ENCODE results near the gene FAAH2. TPM values are rescaled to one million over a fixed set of nuclear protein-coding genes. Genes with fewer than 3 reads are reported as not detected.

Gene FAAH2
- total RNA-seq, 2 experiments from 2014 or later: 4.9 to 8.1 TPM

GRCh38 chrX:57519578-57520118 lies 233.1 kb downstream of the FAAH2 start:
- intact Hi-C loops (cut with DNase I, micrococcal nuclease): loop anchor here in 1 of 2 experiments (10.0 kb wide), 1 partner anchor 235 kb away; the partner anchor contains the start of gene FAAH2
- no peak overlapping the region for H3K27ac Mint-ChIP-seq
- peaks cover 7% of the 10 kb centered on the region for H3K27me3 Mint-ChIP-seq
- ATAC-seq: no peak
- ChIA-PET POLR2A (no interaction called here), CTCF (no interaction called here)
- H3K36me3 Mint-ChIP-seq (ENCODE audit: low read depth): no peaks in the 10 kb centered on the region
- DNase-seq: no peak
- peaks cover 2% of the 10 kb centered on the region for H3K9me3 Mint-ChIP-seq (ENCODE audit: low read depth)
- H3K4me3 Mint-ChIP-seq: no peak overlapping the region
- H3K4me1 Mint-ChIP-seq: no peaks in the 10 kb centered on the region

GRCh38 chrX:57528670-57529255 lies 242.3 kb downstream of the FAAH2 start:
- ChIA-PET CTCF (interaction anchor here (0.6 to 1.5 kb wide), 3 partner anchors 10 to 339 kb away, joined by 3 to 4 read pairs (median 3); no protein-coding TSS in a partner anchor), POLR2A (interaction anchor here (0.6 kb wide), 1 partner anchor 54 kb away, joined by 3 read pairs; no protein-coding TSS in a partner anchor)
- intact Hi-C loops (cut with DNase I, micrococcal nuclease): loop anchor here in 1 of 2 experiments (10.0 kb wide), 1 partner anchor 244 kb away; the partner anchor contains the start of gene FAAH2
- DNase-seq: peak; percentile 25
- no peak overlapping the region for H3K27ac Mint-ChIP-seq
- no peaks in the 10 kb centered on the region for H3K27me3 Mint-ChIP-seq
- H3K4me1 Mint-ChIP-seq: no peaks in the 10 kb centered on the region
- no peak for ATAC-seq
- H3K9me3 Mint-ChIP-seq (ENCODE audit: low read depth): peaks cover 2% of the 10 kb centered on the region
- no peak overlapping the region for H3K4me3 Mint-ChIP-seq
- H3K36me3 Mint-ChIP-seq (ENCODE audit: low read depth): no peaks in the 10 kb centered on the region

Other genes starting within 250 kb of the FAAH2 start
- 1 to 10 TPM; 6.1 to 7.0 TPM for gene SPIN2B, start 165.2 kb upstream of the FAAH2 start, total RNA-seq
- gene SPIN2A, start 149.3 kb upstream of the FAAH2 start, total RNA-seq: under 1 TPM; 0.43 to 0.54 TPM